Smooth muscle cell (in vitro differentiated cells): ENCODE results near the gene GMNN. TPM values are rescaled to one million over a fixed set of nuclear protein-coding genes. Genes with fewer than 3 reads are reported as not detected.

Source experiments
- DNase-seq: peaks from one replicate; lab custom pipeline; 2025; ENCODE audit not compliant: unreplicated experiment; lab: John Stamatoyannopoulos, UW
- H2AFZ ChIP-seq: fragments of 200-600 bp; sonication (generic); 2 replicates; pipeline ENCODE4 v1.6.0; 2016; ENCODE audit warnings: antibody characterized with exemption, low read depth, mild to moderate bottlenecking
- H3F3A ChIP-seq: fragments of 200-600 bp; sonication (generic); 2 replicates; pipeline ENCODE4 v1.6.0; 2017; ENCODE audit warnings: antibody characterized with exemption, low read depth
- H3K27ac ChIP-seq: fragments of 200-600 bp; sonication (generic); 2 replicates; pipeline ENCODE4 v1.5.1; 2016; ENCODE audit warnings: low read depth, mild to moderate bottlenecking
- H3K27me3 ChIP-seq: fragments of 200-600 bp; sonication (generic); 2 replicates; pipeline ENCODE4 v1.6.1; 2016; ENCODE audit warnings: low read depth, mild to moderate bottlenecking
- H3K36me3 ChIP-seq: fragments of 200-600 bp; sonication (generic); 2 replicates; pipeline ENCODE4 v1.5.1; 2016; ENCODE audit warnings: low read depth
- H3K4me1 ChIP-seq: fragments of 200-600 bp; sonication (generic); 2 replicates; pipeline ENCODE4 v1.5.1; 2016; ENCODE audit warnings: low read depth
- H3K4me2 ChIP-seq: fragments of 200-600 bp; sonication (generic); 2 replicates; pipeline ENCODE4 v1.6.0; 2016; ENCODE audit warnings: mild to moderate bottlenecking
- H3K4me3 ChIP-seq: fragments of 200-600 bp; sonication (generic); 2 replicates; pipeline ENCODE4 v1.5.1; 2016; ENCODE audit warnings: mild to moderate bottlenecking
- H3K79me2 ChIP-seq: fragments of 200-600 bp; sonication (generic); 2 replicates; pipeline ENCODE4 v1.6.0; 2016; ENCODE audit warnings: low read depth, mild to moderate bottlenecking
- H3K9ac ChIP-seq: fragments of 200-600 bp; sonication (generic); 2 replicates; pipeline ENCODE4 v1.6.0; 2016; ENCODE audit warnings: low read depth
- H3K9me3 ChIP-seq: fragments of 200-600 bp; sonication (generic); replicated peaks from 2 replicates; pipeline ENCODE4 v1.5.1; 2016; ENCODE audit warnings: low read depth
- H4K20me1 ChIP-seq: fragments of 200-600 bp; sonication (generic); 2 replicates; pipeline ENCODE4 v1.6.0; 2016; ENCODE audit warnings: low read depth
- CTCF ChIP-seq: fragments of 200-600 bp; sonication (generic); IDR thresholded peaks from 2 replicates; pipeline ENCODE4 v1.5.1; 2017; ENCODE audit warnings: borderline replicate concordance, mild to moderate bottlenecking, antibody characterized with exemption; ENCODE audit not compliant: insufficient read depth, poor library complexity, severe bottlenecking
- WGBS: methylation state at CpG from one replicate; pipeline ENCODE4 v1.1.7; 2016; ENCODE audit warnings: low lambda C conversion rate; 5-methylcytosine and 5-hydroxymethylcytosine counted together
- polyA plus RNA-seq: library from polyadenylated mRNA; unstranded; fragments of >200 nt; fragmentation: Nextera tagmentation; extraction: Ambion mirVana; gene quantifications from 2 replicates; pipeline ENCODE4 v1.2.1, GENCODE V29; 2016
- total RNA-seq: library from RNA; depleted of rRNA; stranded (reverse); fragments of >200 nt; gene quantifications from 2 replicates; pipeline ENCODE4 v1.2.3, GENCODE V29; 2014

The GMNN gene
- total and polyA plus RNA-seq, 2 experiments from 2014 or later = 31.8 to 46.4 TPM

- Histone ChIP-seq H3K27ac (no peak overlapping the region), H3K9me3 (no peaks in the 10 kb centered on the region), H3F3A (no peaks in the 10 kb centered on the region), H3K79me2 (no peaks in the 10 kb centered on the region), H3K4me1 (peaks cover 9% of the 10 kb centered on the region), H3K36me3 (no peaks in the 10 kb centered on the region), H3K27me3 (no peaks in the 10 kb centered on the region), H4K20me1 (no peaks in the 10 kb centered on the region), H3K9ac (no peak overlapping the region), H3K4me2 (no peak overlapping the region), H2AFZ (no peak overlapping the region), H3K4me3 (no peak overlapping the region)
- no peak for TF ChIP-seq CTCF
- 98% methylated on average over 2 of the region's 2 CpGs for WGBS
- DNase-seq = no peak
Observed at GRCh38 chr6:24818346-24818745, 43.6 kb downstream of the GMNN start.

- H4K20me1 ChIP-seq = no peaks in the 10 kb centered on the region
- TF ChIP-seq CTCF = no peak
- H3K9ac ChIP-seq = no peak overlapping the region
- H3F3A ChIP-seq = no peaks in the 10 kb centered on the region
- no peaks in the 10 kb centered on the region for H3K27me3 ChIP-seq
- no peak overlapping the region for H3K4me3 ChIP-seq
- no peak overlapping the region for H3K4me2 ChIP-seq
- H3K36me3 ChIP-seq = no peaks in the 10 kb centered on the region
- H3K4me1 ChIP-seq = peaks cover 9% of the 10 kb centered on the region
- H3K79me2 ChIP-seq = no peaks in the 10 kb centered on the region
- WGBS = over 99% methylated on average over 3 of the region's 3 CpGs
- H2AFZ ChIP-seq = no peak overlapping the region
- no peaks in the 10 kb centered on the region for H3K9me3 ChIP-seq
- no peak overlapping the region for H3K27ac ChIP-seq
- DNase-seq = no peak
Observed at GRCh38 chr6:24821860-24822444, 47.2 kb downstream of the GMNN start.

- H3K9me3 ChIP-seq = no peaks in the 10 kb centered on the region
- H4K20me1 ChIP-seq = no peaks in the 10 kb centered on the region
- no peak overlapping the region for H3K27ac ChIP-seq
- no peaks in the 10 kb centered on the region for H3K36me3 ChIP-seq
- H2AFZ ChIP-seq = no peak overlapping the region
- WGBS = 89% methylated on average over 6 of the region's 6 CpGs
- no peak for TF ChIP-seq CTCF
- no peak overlapping the region for H3K4me2 ChIP-seq
- no peaks in the 10 kb centered on the region for H3K27me3 ChIP-seq
- H3K9ac ChIP-seq = no peak overlapping the region
- H3K79me2 ChIP-seq = no peaks in the 10 kb centered on the region
- H3K4me3 ChIP-seq = no peak overlapping the region
- no peaks in the 10 kb centered on the region for H3F3A ChIP-seq
- peaks cover 9% of the 10 kb centered on the region for H3K4me1 ChIP-seq
- DNase-seq = no peak
Observed at GRCh38 chr6:24822696-24823095, 48.0 kb downstream of the GMNN start.

GRCh38 chr6:24823185-24823584, 48.4 kb downstream of the GMNN start:
- WGBS = 90% methylated on average over 2 of the region's 2 CpGs
- no peak for DNase-seq
- H3K79me2 ChIP-seq = no peaks in the 10 kb centered on the region

More at GRCh38 chr6:24823185-24823584, 48.4 kb downstream of the GMNN start:
- TF ChIP-seq CTCF = no peak
- no peaks in the 10 kb centered on the region for H3K9me3 ChIP-seq
- H3F3A ChIP-seq = no peaks in the 10 kb centered on the region
- no peaks in the 10 kb centered on the region for H3K36me3 ChIP-seq
- no peaks in the 10 kb centered on the region for H3K27me3 ChIP-seq
- H3K4me3 ChIP-seq = no peak overlapping the region
- H3K9ac ChIP-seq = no peak overlapping the region
- no peak overlapping the region for H2AFZ ChIP-seq
- no peaks in the 10 kb centered on the region for H4K20me1 ChIP-seq
- no peak overlapping the region for H3K4me2 ChIP-seq
- peaks cover 8% of the 10 kb centered on the region for H3K4me1 ChIP-seq
- no peak overlapping the region for H3K27ac ChIP-seq
